D721Med (cell line): ENCODE data around the gene MYH8.

Experiments used
- DNase-seq: peaks from one replicate; pipeline ENCODE4 v3.0.0; 2011; ENCODE audit warnings: low spot score; ENCODE audit not compliant: insufficient read length
- FAIRE-seq: peaks from 2 replicates; lab custom pipeline; 2011; peaks lifted over from hg19 to GRCh38; lab: Jason Lieb, UNC
- TF ChIP-seq, protein P1 (sequence below): IDR thresholded peaks from 2 replicates; pipeline ENCODE4 v1.5.1; 2012; ENCODE audit warnings: mild to moderate bottlenecking, control low read depth; ENCODE audit not compliant: insufficient read depth; ENCODE audit errors: missing control alignments

Gene MYH8

GRCh38 chr17:10421900-10422542 lies at the start of gene MYH8:
Gene MYH8 (minus strand): TSS chr17:10421950. CDS start chr17:10420227, 1,723 bp downstream.
- TF ChIP-seq, protein P1, sequence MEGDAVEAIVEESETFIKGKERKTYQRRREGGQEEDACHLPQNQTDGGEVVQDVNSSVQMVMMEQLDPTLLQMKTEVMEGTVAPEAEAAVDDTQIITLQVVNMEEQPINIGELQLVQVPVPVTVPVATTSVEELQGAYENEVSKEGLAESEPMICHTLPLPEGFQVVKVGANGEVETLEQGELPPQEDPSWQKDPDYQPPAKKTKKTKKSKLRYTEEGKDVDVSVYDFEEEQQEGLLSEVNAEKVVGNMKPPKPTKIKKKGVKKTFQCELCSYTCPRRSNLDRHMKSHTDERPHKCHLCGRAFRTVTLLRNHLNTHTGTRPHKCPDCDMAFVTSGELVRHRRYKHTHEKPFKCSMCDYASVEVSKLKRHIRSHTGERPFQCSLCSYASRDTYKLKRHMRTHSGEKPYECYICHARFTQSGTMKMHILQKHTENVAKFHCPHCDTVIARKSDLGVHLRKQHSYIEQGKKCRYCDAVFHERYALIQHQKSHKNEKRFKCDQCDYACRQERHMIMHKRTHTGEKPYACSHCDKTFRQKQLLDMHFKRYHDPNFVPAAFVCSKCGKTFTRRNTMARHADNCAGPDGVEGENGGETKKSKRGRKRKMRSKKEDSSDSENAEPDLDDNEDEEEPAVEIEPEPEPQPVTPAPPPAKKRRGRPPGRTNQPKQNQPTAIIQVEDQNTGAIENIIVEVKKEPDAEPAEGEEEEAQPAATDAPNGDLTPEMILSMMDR: no peak
- FAIRE-seq (no peak), DNase-seq (no peak)

DNA sequence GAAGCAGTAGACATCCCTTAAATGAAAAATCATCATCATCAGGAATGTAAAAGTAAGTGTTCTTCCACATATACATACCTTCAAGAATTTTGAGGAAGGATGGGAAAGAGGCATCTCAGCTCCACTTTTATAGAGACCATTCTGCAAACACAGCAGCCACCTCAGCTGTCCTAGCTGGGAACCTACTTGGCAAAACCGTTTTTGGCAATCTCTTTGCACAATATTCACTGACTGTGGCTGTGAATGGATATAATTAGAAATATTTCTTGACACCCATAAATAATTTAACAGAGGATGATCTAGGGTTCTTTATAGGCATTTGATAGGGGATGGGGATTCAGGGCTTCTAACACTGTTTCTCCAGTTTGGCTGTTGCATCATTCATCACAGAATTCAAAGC lies 47.7 kb upstream of the MYH8 start, which contains the start of gene MYH4:
MYH4 (minus strand) TSS at position 101 of the 400 bp plus-strand sequence. CDS start 2,814 bp downstream, outside the sequence.
- TF ChIP-seq, protein P1: no peak
- FAIRE-seq: no peak
- no peak for DNase-seq

- TF ChIP-seq, protein P1: no peak
- DNase-seq: no peak
- FAIRE-seq: no peak
Observed at GRCh38 chr17:10463402-10463801, 41.7 kb upstream of the MYH8 start.

DNA sequence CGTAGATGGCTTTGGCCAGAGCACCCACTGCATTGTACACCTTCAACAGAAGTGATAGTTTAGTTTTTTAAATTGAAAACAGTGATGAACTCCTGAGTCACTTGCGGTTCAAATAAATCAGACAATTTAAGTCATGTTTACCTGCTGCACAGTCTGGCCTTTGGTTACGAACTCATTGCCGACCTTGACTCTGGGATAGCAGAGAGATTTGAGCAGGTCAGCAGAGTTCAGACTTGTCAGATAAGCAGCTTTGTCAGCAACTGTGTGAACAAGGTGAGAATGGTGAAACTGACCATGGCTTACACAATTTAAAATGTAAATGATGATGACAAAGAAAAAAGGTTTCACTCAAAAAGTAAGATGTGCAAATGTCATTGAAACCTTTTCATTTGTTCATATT lies 38.3 kb upstream of the MYH8 start:
- no peak for DNase-seq
- FAIRE-seq: no peak
- TF ChIP-seq, protein P1: no peak

DNA sequence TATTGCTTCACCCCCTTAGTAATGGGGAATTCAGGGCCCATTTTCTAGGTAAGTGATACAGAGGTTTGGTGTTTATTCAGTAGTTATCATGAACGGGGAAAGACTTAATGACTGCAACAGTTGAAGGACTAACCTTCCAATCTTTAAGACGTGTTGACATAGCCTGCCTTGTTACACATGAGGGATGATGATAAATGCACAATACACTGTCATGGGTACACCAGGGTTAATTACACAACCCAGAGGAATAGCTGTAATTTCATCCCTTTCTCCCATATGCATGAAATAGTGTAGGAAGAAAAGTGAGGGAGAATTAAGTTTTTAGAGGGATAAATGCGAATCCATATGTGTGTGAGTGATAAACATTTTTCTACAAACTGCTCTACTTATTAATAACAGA lies 37.0 kb upstream of the MYH8 start:
- FAIRE-seq (no peak), DNase-seq (no peak)

DNA sequence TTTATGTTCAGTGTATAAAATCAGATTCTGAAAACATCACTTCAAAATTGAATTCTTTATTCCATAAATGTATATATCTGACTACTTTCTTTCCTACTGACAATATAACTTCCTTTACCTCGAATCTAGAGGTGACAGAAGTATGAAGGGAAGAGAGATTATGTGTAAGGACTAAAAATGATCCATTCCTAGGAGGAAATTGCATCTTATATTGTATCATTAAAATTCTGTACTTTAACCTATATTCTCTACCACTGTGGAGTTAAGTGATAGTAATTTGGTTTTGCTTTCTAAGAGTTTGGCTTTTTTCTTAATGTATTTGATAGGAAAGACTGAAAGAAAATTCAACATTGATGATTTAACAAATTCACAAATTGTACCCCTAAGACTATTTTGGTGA lies 36.2 kb upstream of the MYH8 start:
- TF ChIP-seq, protein P1: no peak
- no peak for FAIRE-seq
- no peak for DNase-seq

More for the DNA sequence above, 37.0 kb upstream of the MYH8 start:
- TF ChIP-seq, protein P1: no peak
